ENCODE results near the gene CCL19.

The CCL19 gene

GRCh38 chr9:34651876-34652601, 39.0 kb downstream of the CCL19 start, which contains the start of gene IL11RA:
Gene IL11RA (plus strand): TSS chr9:34652185. CDS start chr9:34655218, 3,033 bp downstream.
- no peak for TF ChIP-seq ZFX (IDR thresholded peaks at IDR 0.05)
- TF ChIP-seq CTCF (conservative IDR thresholded peaks at IDR 0.05): no peak
- H3K27ac ChIP-seq: peak within 1 kb of the TSS; percentile 71

GRCh38 chr9:34651321-34651720, 39.8 kb downstream of the CCL19 start:
- no peak for TF ChIP-seq ZFX (IDR thresholded peaks at IDR 0.05)
- no peak for TF ChIP-seq CTCF (conservative IDR thresholded peaks at IDR 0.05)
- H3K27ac ChIP-seq: peak overlapping the region; percentile 71

GRCh38 chr9:34650816-34651215, 40.3 kb downstream of the CCL19 start:
- no peak for TF ChIP-seq ZFX (IDR thresholded peaks at IDR 0.05)
- no peak for TF ChIP-seq CTCF (conservative IDR thresholded peaks at IDR 0.05)
- peak overlapping the region; percentile 71 for H3K27ac ChIP-seq

- no peak overlapping the region for H3K27ac ChIP-seq
- TF ChIP-seq CTCF (conservative IDR thresholded peaks at IDR 0.05) (no peak), ZFX (IDR thresholded peaks at IDR 0.05) (no peak)
These were observed 42.4 kb downstream of the CCL19 start for GRCh38 chr9:34648673-34649072.

- peak overlapping the region; percentile 86 for H3K27ac ChIP-seq
These were observed 43.4 kb downstream of the CCL19 start for GRCh38 chr9:34647651-34648050.

GRCh38 chr9:34647084-34647403, 44.0 kb downstream of the CCL19 start:
- no peak; the same call in 1 of the 2 replicates for TF ChIP-seq CTCF (conservative IDR thresholded peaks at IDR 0.05)
- no peak; the same call in 1 of the 2 replicates for TF ChIP-seq ZFX (IDR thresholded peaks at IDR 0.05)
- H3K27ac ChIP-seq: peak overlapping the region; percentile 86

More at GRCh38 chr9:34647651-34648050, 43.4 kb downstream of the CCL19 start:
- TF ChIP-seq CTCF (conservative IDR thresholded peaks at IDR 0.05): no peak
- TF ChIP-seq ZFX (IDR thresholded peaks at IDR 0.05): no peak

GRCh38 chr9:34646211-34647083, 44.6 kb downstream of the CCL19 start, which contains the start of gene GALT:
Gene GALT (plus strand): TSS chr9:34646675. CDS start chr9:34646705, 30 bp downstream.
- peak within 1 kb of the TSS; percentile 86 for H3K27ac ChIP-seq
- TF ChIP-seq ZFX (IDR thresholded peaks at IDR 0.05) (peak; percentile 90), CTCF (conservative IDR thresholded peaks at IDR 0.05) (peak; percentile 79)
